ENCODE results near the gene ARID1B.

ARID1B gene

DNA sequence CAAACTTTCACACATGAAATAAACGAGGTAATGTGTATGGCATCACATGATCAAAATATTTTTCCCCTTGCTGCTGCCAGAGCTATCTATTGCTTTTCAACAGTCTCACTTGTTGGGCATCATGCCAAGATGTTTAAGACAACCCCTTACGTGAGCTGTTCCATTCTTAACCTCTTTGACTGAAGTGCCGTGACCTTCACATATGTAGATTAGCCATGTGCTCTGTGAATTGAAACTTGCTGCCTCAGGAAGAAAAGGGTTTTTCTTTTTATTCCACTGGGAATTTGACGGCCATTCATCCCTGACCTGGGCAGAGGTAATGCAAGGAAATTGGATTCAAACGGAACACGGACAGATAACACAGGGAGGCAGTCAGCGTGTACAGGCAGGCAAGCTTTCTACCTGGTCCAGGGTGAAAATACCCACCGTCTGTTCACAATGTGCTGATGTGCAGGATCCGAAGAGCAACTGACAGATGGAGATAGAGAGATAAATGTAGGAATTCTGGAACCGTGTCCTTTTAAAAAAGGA, 14.2 kb downstream of the ARID1B start:
- DNase-seq (ENCODE audit: low spot score): no peak

DNA sequence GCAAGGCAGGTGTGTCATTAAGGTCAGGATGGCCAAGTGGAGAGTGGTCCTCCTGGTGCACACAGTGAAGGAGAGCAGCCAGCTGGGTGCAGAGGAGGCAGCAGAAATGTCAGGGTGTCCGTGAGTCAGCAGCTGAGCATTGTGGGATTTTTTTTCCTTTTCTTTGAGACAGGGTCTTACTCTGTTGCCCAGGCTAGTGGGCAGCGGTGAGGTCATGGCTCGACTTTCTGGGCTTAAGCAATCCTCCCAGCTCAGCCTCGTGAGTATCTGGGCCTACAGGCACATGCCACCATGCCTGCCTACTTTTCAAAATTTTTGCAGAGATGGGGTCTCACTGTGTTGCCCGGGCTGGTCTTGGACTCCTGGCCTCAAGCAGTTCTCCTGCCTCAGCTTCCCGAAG, 16.0 kb downstream of the ARID1B start:
- DNase-seq (ENCODE audit: low spot score): no peak

DNA sequence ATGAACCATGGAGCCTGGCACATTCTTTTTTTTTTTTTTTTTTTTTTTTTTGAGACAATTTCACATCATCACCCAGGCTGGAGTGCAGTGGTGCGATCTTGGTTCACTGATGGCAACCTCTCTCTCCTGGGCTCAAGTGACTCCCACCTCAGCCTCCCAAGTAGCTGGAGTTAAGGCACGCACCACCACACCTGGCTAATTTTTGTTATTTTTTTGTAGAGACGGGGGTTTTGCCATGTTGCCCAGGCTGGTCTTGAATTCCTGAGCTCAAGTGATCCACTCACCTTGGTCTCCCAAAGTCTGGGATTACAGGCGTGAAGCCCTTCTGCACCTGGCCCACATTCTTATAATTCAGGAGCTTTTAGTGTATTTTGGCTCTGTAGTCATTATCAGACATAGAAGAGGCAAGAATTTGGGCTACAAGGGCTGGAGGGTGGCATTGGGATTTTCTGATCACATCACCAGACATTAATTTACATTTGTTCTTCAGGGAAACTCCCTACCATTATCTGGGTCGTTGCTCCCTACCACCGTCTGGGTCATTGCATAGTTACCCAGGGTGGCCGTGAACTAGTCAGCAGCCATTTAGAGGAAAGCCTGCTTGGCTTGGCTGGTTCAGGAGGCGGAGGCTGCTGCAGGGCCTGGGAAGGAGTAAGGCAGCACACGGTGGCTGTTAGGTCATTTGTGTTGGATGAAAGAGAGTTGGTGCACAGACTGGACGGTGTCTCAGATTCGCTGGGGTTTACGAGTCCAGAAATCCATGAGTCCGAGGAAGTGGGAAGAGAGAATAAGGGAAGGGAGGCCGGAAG, 17.6 kb downstream of the ARID1B start:
- DNase-seq (ENCODE audit: low spot score): no peak

DNA sequence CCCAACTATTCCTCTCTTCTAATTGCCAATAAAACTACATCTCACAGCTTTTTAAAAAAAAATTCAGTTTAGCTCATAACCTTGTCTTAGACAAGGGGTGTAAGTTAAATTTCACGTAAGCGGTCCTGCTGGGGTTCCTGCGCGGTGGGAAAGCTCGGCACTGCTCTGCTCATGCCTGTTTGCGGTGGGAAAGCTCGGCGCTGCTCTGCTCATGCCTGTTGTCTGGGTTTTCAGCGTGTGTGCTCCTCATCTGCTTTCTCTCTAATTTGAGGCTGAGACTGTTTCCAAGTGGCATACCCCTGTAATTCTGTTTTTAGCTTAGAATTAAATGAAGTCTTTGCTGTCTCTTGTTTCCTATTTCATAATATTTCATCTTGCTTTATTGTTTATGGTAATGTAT, 18.6 kb downstream of the ARID1B start:
- no peak for DNase-seq (ENCODE audit: low spot score)

DNA sequence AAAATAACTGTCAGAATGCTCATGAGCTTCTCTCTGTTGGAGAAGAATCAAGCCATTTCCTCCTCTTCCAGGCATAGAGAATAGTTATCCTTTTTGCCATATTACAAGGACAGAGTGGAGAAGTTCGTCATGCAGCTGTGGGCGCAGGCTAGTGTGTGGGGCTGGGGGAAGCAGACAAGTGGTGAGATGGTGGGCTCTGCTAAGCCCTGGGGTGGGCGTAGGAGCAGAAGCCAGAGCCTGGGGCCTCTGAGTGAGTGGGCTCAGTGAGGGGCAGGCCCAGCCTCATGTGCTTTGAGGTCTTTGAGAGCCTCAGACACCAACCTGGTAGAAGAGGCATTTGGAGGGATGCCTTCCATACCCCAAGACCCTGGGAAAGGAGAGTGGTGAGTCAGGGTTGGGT, 19.4 kb downstream of the ARID1B start:
- no peak for DNase-seq (ENCODE audit: low spot score)

DNA sequence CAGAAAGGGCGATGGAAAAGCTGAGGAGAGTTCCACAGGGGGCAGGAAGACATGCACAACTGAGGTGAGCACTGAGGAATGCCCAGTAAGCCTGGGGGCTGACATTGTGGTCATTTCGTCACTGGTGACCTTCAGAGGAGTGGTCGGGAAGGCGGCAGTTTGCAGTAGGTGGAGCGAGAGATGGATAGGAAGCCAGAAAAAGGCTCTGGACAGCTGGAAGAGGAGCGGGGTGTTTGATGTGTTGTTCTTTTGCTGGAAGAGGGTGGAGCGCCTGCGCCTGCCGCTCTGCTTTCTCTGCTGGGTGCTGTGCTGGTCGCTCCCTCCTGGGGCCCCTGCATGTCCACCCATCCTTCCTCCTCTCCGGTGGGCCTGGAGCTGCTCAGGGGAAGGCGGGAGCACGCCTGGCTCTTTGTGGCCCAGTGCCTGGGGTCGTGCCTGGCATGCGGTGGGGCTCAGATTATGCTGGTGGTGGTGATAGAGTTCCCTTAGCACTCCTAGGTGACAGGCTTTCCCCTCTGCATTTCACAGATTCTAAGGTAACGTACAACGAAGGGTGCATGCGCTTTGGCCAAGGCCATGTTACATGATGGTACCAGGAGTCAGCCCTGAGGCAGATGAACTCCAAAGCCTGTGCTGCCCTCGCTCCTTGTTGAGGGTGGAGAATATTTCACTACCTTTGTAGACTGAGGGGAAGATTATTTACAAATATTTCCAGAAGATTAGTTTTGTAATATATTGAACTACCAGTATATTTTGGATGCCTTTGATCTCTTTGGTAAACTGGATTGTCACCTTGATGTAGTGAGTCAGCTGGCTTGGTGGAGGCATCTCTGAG, 20.9 kb downstream of the ARID1B start:
- no peak for DNase-seq (ENCODE audit: low spot score)

DNA sequence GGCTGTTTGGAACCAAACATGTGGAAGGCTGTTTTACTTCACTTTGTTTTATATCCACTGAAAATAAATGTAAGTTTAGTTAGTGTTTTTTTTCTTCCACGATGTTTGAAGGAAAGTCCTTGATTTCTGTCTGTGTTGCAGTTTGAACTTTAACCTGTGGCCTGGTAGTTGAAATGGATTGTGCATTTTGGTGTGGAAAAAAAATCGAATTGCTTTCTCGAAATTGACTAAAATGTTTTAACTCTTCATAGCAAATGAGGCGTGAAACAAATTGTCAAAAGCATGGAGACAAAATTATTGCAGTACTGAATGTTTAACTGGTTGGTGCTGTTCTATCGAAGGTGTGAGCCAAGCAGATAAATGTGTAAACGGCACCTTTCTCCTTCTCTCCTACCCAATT, 24.5 kb downstream of the ARID1B start:
- no peak for DNase-seq (ENCODE audit: low spot score)

DNA sequence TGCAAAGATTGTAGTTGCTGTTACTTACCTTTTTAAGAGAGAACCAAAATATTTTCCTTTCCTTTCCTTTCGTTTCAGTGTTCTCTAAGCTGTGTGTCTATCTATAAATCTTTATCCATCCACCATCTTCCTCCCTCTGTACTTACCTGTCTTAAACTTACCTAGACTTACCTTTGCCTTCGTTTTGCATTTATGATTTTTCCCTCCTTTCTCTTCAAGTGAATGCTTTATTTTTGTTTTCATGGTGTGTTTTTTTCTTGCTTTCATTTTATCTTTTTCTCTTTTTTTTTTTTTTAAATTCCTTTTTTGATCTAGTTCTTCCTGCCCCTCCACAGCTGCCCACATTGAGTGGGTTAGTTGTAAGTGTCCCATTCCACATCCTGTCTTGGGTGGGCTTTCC, 26.2 kb downstream of the ARID1B start:
- no peak for DNase-seq (ENCODE audit: low spot score)

DNA sequence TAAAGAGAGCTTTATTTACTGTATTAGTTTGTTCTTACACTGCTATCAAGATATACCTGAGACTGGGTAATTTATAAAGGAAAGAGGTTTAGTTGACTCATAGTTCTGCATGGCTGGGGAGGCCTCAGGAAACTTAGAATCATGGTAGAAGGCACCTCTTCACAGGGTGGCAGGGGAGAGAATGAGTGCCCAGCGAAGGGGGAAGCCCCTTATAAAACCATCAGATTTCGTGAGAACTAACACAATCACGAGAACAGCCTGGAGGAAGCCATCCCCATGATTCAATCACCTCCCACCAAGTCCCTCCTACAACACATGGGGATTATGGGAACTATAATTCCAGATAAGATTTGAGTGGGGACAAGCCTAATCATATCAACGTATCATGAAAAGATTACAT, 27.2 kb downstream of the ARID1B start:
- no peak for DNase-seq (ENCODE audit: low spot score)

DNA sequence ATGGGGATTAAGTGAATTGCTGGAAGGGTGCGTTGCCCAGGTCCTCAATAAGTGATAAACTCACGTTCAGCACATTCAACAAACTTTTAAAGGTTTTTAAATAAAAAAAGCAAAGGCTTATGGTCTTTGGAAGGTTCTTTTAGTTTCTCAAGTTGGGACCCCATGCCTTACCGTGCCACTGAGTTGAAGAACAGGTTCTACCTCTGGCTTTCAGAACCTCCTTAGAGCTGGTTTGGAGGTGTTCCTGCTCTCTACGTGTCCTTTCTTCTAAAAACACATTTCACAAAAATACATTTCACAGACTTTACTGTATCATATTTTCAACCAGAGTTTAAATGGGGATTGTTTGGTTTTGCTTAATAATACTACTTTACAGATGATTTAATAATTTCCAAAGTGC, 29.0 kb downstream of the ARID1B start:
- no peak for DNase-seq (ENCODE audit: low spot score)

DNA sequence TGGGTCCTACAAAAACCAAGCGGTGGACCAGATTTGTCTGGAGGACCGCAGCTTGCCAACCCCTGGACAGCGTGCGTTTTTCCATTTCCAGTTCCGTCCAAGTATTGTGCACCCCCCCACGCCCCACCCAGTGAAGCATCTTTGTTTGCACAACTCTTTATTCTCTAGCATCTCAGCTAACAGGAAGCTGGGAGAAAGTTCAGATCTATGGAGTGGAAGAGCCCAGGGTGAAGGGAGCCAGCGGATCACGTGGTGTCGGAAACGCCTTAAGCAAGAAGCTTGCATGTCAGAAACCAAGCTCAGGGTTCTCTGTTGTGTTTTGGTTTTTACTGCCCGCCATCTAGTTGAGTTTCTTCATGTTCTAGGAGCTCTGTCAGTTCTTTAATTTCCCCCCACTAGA, 29.9 kb downstream of the ARID1B start:
- DNase-seq (ENCODE audit: low spot score): no peak

DNA sequence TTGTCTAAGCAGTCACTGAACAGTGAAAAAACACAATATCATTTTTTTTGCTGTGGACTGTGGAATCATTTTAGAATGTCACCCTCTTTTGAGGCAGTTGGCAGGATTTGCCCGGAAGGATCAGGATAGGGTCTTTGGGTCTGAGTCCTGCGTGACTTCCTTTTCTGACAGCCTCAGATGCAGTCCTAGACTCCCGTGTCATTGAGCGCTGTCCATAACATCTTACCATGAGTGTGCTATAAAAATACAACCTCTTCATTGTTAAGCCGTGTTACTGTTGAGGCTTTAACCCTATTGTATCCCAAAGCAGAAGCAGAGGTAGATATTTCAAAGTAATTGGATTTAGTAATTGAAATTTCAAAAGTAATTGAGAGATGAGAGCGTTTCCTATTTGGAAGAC, 30.6 kb downstream of the ARID1B start:
- no peak for DNase-seq (ENCODE audit: low spot score)

DNA sequence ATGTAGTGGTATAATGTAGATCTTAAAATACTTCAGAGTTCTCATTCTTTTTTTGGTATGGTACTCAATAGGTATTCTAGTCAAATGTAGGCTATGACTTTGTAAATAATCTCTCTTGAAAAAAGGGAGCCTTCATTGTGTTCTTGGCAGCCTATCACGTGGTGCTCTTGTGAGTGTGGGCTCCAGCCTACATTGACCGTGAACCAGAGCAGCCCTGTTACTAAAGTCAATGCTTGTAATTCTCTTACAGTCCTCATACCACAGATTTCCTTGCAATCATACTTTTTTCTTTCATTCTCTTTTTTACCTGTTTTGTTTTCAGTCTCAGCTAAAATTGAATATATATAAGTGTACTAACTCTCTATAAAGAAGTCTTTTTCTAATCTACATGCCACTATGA, 31.1 kb downstream of the ARID1B start:
- no peak for DNase-seq (ENCODE audit: low spot score)

DNA sequence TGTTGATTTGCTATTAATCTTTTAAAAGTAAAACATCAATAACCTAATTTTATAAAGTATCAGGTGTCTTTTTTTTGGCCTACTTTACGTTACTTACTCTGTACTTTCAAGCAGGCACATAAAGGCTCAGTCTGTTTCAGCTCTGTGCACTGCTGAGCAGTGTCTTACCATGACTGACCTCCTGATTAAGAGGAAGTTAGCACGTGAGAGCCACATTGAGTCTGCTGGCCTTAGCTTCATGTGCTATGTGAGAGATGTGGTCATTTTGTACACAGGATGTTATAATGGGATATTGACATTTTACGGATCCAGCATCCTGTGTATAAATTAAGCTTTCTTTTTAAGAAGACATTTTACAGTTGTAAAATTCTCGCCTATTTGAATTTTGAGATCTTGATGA, 31.9 kb downstream of the ARID1B start:
- DNase-seq (ENCODE audit: low spot score): no peak

DNA sequence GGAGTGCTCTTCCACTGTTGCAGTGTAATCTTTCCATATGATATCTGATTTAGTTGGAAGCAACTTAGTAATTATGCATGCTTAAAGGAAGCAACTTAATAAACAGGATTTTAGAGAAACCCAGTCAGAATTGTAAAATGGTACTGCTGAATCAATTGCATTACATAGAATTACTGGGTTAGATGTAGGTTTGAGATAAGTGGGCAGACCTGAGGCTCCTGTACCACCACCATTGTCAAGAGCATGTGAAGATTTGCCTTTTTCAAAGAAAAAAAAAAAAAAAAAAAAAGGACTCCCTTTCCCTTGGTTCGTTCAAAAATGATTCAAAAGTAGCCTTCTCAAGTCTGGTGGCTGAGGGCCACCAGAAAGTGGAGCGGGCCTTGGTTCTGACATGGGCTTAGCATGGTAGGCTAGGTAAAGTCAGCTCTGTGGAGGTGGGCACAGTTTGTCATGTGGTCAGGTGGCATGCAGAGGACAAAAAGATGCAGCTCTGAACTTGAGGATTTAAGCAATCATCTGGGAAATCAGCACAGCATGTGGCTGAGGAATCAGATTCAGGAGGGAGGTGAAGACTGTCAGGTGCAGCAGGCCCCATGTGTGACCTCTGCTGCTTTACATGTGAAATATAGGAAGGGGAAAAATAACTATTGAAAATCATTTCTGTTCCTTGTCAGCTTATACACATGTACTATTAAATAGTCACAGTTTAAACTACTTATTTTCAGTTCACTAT, 32.4 kb downstream of the ARID1B start:
- DNase-seq (ENCODE audit: low spot score): no peak

DNA sequence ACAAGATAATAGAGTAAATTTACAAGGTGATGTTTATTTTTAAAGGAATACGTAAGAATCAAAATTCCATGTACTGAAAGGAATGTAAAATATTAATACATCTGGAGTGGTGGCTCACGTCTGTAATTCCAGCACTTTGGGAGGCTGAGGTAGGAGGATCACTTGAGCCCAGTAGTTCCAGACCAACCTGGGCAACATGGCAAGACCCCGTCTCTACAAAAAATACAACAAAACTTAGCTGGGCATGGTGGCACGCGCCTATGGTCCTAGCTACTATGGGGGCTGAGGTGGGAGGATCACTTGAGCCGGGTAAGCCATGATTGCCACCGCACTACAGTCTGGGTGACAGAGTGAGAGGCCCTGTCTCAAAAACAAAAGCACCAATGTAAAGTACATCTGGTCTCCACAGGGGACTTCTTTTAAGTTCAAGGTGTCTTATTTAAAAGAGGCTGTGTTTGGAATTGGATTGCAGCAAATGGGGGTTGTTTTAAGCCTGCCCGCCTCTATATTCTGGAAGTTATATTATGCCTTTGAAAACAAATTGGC, 36.9 kb downstream of the ARID1B start:
- DNase-seq (ENCODE audit: low spot score): no peak

DNA sequence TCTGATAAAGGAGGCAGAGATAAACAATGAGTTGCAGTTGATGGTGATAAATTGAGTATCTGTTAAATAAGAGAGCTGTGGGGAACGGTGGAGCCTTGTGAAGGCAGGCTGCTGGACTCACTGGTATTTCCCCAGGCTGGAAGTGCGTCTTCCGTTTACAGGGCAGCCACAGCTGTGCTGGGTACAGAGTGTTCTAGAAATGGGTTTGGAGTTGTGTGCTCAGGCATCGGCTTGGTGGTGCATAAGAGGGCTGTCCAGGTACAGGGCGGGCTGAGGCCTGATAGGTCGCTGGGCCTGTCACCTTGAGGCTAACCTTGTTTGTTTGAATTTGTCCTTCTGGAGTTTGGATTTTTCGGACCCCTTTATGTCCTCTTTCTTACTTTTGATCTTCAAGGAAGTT, 39.3 kb downstream of the ARID1B start:
- no peak for DNase-seq (ENCODE audit: low spot score)

DNA sequence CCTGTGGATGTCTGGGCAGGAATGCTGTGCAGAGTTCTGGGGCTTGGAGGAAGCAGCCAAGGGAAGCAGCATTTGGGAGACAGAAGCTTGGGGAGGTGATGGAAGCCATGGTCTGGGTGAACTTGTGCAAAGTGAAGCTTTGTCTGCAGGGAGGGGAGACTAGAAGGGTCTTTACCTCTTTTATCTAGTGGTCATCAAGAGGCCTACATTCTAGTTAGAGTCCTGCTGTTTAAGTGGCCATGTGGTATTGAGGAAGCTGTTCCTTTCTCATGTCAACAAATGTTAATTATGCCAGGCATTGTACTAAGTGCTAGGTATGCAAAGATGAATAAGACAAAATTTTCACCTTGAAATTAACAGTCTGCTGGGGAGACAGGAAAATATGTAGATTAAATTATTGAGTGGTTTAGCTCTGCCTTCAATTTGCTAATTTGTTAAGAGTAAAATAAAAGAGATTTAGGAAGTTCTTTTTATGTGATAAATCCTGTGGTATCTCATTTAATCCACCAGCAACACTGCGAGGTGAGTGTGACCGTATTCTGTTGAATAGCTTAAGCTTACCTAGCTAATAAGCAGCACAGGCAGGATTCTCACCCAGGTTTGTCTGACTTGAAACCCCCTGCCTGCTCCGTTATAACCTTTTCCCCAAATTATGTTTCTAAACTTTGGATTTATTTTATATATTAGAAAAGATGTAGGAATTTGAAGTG, 43.1 kb downstream of the ARID1B start:
- no peak for DNase-seq (ENCODE audit: low spot score)

DNA sequence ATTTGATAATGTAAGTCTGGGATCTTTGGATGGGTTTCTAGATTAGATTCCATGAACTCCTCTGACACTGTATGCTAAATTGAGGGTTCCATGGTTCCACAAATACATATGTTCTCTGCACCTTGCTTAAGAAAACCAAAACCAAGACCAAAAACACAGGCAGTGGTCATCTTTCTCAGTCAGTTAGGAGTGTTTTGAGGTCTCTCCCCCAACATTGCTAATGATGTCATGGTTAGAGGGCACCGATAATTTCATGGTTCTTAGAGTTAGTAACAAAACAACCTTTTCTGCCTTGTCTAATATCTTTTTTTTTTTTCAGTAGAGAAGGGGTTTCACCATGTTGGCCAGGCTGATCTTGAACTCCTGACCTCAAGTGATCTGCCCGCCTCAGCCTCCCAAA, 44.5 kb downstream of the ARID1B start:
- DNase-seq (ENCODE audit: low spot score): no peak

DNA sequence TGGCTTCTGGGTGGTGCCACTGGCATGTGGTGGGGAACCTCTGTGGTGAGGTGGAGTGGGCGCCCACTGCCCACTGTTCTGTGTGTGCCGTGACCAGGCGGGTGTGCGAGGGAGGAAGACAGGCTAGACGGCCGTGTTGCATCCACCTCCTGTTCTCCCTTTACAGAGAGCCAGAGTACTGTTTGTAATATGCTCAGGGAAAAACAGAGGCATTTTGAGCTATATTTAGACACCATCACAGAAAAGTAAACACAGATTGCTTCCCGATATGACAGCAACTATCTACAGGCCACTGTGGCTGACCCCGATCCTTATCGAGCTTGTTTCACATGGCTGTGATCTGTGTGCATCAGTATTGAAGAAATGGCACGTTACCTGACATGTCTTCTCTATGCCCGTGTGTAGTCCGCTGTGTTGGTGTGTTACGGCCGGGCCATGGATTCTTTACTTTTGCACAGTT, 45.6 kb downstream of the ARID1B start:
- no peak for DNase-seq (ENCODE audit: low spot score)

DNA sequence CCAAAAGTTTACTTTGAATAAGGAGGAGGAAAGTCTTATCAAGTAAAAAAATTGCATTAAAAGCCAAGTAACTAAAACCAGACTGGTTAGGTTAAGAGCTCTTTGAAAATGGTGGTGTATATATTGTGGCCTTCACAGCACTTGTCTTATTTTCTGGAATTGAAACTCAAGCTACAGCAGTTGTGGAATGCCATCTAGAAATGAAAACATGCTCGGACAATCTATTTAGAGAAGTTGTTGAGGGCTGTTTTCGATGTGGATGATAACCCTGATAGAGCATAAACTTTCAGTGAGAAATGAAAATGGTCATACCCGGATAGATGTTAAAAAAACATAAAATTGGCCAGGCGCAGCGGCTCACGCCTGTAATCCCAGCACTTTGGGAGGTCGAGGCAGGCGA, 47.0 kb downstream of the ARID1B start:
- no peak for DNase-seq (ENCODE audit: low spot score)

DNA sequence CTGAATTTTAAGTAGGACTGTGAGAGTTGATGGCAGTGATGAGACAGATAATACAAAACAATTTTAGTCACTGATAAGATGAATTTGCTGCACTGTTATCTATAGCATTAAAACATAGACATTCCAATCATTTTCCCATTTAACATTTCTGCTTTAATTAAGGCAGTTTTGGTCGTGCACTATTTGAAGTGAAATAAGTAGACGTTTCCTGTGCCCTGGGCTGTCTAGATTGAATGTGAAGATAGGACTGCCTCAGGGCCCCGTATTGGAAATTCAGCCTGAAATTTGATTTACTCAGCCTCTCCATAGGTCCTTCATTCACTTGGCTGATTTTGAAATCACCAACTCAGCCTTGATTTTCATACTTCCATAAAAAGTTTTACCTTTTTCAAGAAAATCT, 48.3 kb downstream of the ARID1B start:
- no peak for DNase-seq (ENCODE audit: low spot score)

All from ecto neural progenitor cell (in vitro differentiated cells).